GM10266 (cell line): ENCODE measurements around the gene INPP5A.

Source experiments
- DNase-seq: peaks from one replicate; pipeline ENCODE4 v3.0.0; 2012; ENCODE audit errors: extremely low spot score
- TF ChIP-seq, protein P1 (sequence below): IDR thresholded peaks from 2 replicates; pipeline ENCODE4 v1.5.1; 2012; ENCODE audit warnings: mild to moderate bottlenecking, low read depth; ENCODE audit not compliant: control insufficient read depth, insufficient read depth; ENCODE audit errors: missing control alignments

The INPP5A gene

DNA sequence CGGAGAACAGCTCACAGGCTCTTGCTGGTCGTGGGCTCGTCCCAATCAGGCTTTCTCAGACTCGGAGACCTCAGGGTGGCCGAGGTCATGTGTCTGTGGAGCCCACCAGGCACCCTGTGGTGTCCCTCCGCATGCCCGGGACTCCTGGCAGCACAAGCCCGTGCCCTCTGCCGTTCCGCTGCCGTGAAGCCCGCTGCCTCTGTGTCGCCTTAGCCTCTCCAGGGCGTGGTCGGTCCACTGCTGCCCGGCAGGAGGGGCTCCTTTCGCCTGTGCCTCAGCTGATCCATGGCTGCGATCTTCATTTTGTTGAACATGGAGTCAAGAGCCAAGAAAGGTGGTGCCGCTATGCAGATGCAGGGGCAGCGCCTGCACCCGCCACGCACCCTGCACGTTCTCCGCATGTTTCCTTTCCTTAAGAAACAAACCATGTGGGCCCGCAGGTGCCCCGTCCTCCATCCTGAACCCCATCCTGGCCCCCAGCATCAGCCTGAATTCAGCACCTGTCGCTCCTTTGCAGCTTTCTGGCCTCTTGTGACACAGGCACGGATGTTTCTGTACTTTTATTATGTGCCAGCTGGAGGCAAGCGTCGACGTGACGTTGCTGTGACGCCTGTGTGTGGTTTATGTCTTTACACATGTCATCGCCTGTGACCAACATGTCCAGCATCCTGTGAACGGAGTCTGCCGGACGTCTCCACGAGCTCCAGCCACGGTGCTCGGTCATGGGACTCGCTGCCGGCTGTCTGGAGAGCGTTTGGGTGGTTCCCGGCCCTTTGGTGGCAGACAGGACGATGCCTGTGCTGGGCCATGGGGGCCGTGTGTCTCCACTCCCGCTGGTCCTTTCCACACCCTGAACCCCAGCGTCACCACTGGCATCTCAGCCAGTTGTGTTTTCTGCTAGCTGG is 178.4 kb downstream of the INPP5A start:
- no peak for DNase-seq
- TF ChIP-seq, protein P1, sequence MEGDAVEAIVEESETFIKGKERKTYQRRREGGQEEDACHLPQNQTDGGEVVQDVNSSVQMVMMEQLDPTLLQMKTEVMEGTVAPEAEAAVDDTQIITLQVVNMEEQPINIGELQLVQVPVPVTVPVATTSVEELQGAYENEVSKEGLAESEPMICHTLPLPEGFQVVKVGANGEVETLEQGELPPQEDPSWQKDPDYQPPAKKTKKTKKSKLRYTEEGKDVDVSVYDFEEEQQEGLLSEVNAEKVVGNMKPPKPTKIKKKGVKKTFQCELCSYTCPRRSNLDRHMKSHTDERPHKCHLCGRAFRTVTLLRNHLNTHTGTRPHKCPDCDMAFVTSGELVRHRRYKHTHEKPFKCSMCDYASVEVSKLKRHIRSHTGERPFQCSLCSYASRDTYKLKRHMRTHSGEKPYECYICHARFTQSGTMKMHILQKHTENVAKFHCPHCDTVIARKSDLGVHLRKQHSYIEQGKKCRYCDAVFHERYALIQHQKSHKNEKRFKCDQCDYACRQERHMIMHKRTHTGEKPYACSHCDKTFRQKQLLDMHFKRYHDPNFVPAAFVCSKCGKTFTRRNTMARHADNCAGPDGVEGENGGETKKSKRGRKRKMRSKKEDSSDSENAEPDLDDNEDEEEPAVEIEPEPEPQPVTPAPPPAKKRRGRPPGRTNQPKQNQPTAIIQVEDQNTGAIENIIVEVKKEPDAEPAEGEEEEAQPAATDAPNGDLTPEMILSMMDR: no peak

- TF ChIP-seq, protein P1: no peak
Observed at GRCh38 chr10:132716691-132717490, 179.3 kb downstream of the INPP5A start.

DNA sequence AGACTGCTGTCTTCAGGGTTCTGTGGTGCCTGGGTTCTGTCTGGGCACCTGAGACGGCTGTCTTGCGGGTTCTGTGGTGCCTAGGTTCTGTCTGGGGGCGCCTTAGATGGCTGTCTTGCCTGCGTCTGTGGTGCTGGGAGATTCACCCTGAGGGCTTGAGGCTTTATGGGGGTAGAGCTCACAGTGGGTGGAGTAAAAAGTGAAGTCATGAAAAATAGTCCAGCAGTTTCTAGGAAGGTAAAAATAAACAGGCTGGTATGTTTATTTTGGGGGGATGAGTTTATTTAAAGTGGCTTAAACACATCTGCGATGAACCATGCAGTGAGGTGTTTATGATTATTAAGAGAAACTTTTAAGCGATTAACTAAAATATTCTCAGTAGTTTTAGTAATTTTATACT is 184.1 kb downstream of the INPP5A start:
- TF ChIP-seq, protein P1: no peak
- DNase-seq: no peak

More at GRCh38 chr10:132716691-132717490, 179.3 kb downstream of the INPP5A start:
- DNase-seq: no peak

DNA sequence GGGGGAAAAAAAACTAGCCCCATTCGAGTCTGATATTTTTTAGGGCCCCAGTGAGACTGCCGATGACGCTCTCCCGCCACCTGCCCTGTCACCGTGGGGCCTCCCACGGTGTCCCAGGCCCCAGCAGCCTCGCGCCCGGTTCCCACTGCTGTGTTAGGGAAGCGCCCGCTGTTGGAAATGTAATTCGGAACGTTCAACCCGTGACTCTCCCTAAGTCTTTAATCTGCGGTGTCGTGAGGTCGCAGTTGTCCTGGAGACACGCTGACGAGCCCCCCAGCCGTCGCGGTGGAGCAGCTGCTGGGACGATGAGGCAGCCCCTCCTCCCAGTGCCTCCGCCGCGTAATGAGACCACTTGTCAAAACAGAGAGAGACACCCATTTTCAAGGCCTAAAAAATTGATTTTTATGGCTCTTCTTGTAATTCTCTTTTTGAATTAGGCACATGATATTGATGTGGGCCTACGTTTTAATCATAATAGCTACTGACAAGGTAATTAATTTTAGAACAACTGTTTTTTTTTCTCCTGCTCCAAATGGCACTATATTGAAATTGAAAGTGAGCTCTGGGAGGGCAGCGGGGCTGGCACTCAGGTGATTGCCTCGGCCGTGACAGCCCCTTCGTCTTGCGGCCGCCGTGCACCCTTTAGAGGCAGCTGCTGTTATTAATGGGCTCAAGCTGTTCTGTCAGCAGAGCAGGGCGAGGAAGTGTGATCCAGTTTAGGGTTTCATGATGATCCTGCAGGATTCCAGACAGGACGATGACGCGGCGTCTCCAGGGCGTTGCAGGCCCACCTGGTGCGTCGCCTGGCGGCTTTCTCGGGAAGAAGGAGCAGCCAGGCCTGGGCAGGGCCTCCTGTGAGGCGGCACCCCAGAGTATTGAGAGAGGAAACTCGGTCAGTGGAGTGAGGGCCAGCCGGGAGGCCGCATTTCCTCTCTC is 185.1 kb downstream of the INPP5A start:
- TF ChIP-seq, protein P1: no peak

DNA sequence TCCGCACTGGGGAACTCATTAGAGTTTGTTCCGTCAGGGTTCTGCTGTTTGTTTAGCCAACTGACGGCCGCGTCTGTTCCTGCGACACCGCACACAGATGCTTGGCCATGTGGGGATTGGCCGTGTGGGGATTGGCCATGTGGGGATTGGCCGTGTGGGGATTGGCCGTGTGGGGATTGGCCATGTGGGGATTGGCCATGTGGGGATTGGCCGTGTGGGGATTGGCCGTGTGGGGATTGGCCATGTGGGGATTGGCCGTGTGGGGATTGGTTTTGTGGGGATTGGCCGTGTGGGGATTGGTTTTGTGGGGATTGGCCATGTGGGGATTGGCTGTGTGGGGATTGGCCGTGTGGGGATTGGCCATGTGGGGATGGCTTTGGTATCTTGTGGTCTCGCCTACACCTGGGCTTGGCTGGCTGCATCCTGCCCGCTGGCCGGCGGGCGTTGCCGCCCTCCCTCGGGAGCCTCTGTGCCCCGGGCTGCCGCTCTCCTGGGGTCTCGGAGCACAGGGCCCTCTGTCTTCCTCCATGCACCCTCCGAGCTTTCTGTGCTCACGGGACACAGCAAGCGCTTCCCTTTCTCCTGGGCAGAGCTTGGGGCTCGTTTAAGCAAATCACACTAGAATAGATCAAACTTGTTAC is 185.9 kb downstream of the INPP5A start:
- DNase-seq: no peak
- TF ChIP-seq, protein P1: no peak

More for the DNA sequence above, 185.1 kb downstream of the INPP5A start:
- DNase-seq: no peak

DNA sequence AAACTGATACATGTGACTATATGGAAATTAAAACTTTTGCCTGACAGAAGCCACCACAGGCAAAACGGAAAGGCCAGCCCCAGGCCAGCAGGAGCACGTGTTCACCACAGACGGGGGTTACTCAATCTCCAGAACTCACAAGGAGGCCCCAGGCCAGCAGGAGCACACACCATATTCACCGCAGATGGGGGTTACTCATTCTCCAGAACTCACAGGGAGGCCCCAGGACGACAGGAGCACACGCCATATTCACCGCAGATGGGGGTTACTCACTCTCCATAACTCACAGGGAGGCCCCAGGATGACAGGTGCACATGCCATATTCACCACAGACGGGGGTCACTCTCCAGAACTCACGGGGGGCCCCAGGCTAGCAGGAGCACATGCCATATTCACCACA is 186.9 kb downstream of the INPP5A start:
- TF ChIP-seq, protein P1: no peak
- no peak for DNase-seq
